ENCODE data around the gene EBNA1BP2.
A peak's percentile ranks its signal among the peaks of the same experiment; 100 is the strongest.
"Not testable (repeated sequence)": the region's sequence is repeated elsewhere in the genome, so short reads cannot be mapped to it uniquely, and the experiment has no call there.

Gene EBNA1BP2

GRCh38 chr1:43165162-43165561, 6.9 kb downstream of the EBNA1BP2 start:
- no peak overlapping the region for H3K27ac ChIP-seq (ENCODE audit: low read length)
- no peak overlapping the region for H3K4me3 ChIP-seq (ENCODE audit: low read length)
- H3K4me1 ChIP-seq (ENCODE audit: insufficient read depth, low read length) = no peaks in the 10 kb centered on the region; the same call in 1 of the 2 replicates
- no peak overlapping the region for H3K9ac ChIP-seq (ENCODE audit: low read depth, low read length)
- peaks cover 67% of the 10 kb centered on the region for H3K36me3 ChIP-seq (ENCODE audit: insufficient read depth, low read depth, low read length)
- no peaks in the 10 kb centered on the region for H3K27me3 ChIP-seq (ENCODE audit: insufficient read depth, low read length)
- H3K9me3 ChIP-seq (ENCODE audit: insufficient read depth, low read depth, low read length) = no peaks in the 10 kb centered on the region

- H3K27ac ChIP-seq (ENCODE audit: low read length) = no peak overlapping the region
- H3K4me3 ChIP-seq (ENCODE audit: low read length) = no peak overlapping the region
- no peaks in the 10 kb centered on the region for H3K27me3 ChIP-seq (ENCODE audit: insufficient read depth, low read length)
- no peaks in the 10 kb centered on the region for H3K36me3 ChIP-seq (ENCODE audit: insufficient read depth, low read depth, low read length)
- H3K4me1 ChIP-seq (ENCODE audit: insufficient read depth, low read length) = peaks cover 4% of the 10 kb centered on the region; the same call in 1 of the 2 replicates
- H3K9ac ChIP-seq (ENCODE audit: low read depth, low read length) = no peak overlapping the region
- no peaks in the 10 kb centered on the region for H3K9me3 ChIP-seq (ENCODE audit: insufficient read depth, low read depth, low read length)
These were observed 16.1 kb downstream of the EBNA1BP2 start for GRCh38 chr1:43156026-43156425.

- H3K27me3 ChIP-seq (ENCODE audit: insufficient read depth, low read length) = 0 out of 2 replicates have a peak, but pooled peaks cover 3% of the 10 kb centered on the region
- H3K9ac ChIP-seq (ENCODE audit: low read depth, low read length) = no peak overlapping the region
- no peaks in the 10 kb centered on the region for H3K36me3 ChIP-seq (ENCODE audit: insufficient read depth, low read depth, low read length)
- no peak overlapping the region for H3K4me3 ChIP-seq (ENCODE audit: low read length)
- peaks cover 5% of the 10 kb centered on the region; the same call in 1 of the 2 replicates for H3K4me1 ChIP-seq (ENCODE audit: insufficient read depth, low read length)
- no peaks in the 10 kb centered on the region for H3K9me3 ChIP-seq (ENCODE audit: insufficient read depth, low read depth, low read length)
- no peak overlapping the region for H3K27ac ChIP-seq (ENCODE audit: low read length)
These were observed 18.6 kb downstream of the EBNA1BP2 start for GRCh38 chr1:43153443-43153842.

GRCh38 chr1:43152866-43153265, 19.2 kb downstream of the EBNA1BP2 start:
- peaks cover 8% of the 10 kb centered on the region; the same call in 1 of the 2 replicates for H3K4me1 ChIP-seq (ENCODE audit: insufficient read depth, low read length)

GRCh38 chr1:43149889-43150288, 22.2 kb downstream of the EBNA1BP2 start:
- Histone ChIP-seq H3K9me3 (ENCODE audit: insufficient read depth, low read depth, low read length) (no peaks in the 10 kb centered on the region), H3K27me3 (ENCODE audit: insufficient read depth, low read length) (0 out of 2 replicates have a peak, but pooled peaks cover 3% of the 10 kb centered on the region), H3K4me1 (ENCODE audit: insufficient read depth, low read length) (peaks cover 8% of the 10 kb centered on the region; the same call in 1 of the 2 replicates), H3K9ac (ENCODE audit: low read depth, low read length) (no peak overlapping the region), H3K36me3 (ENCODE audit: insufficient read depth, low read depth, low read length) (no peaks in the 10 kb centered on the region), H3K4me3 (ENCODE audit: low read length) (no peak overlapping the region), H3K27ac (ENCODE audit: low read length) (no peak overlapping the region)

More at GRCh38 chr1:43152866-43153265, 19.2 kb downstream of the EBNA1BP2 start:
- Histone ChIP-seq H3K27ac (ENCODE audit: low read length) (no peak overlapping the region), H3K4me3 (ENCODE audit: low read length) (no peak overlapping the region), H3K9ac (ENCODE audit: low read depth, low read length) (no peak overlapping the region), H3K9me3 (ENCODE audit: insufficient read depth, low read depth, low read length) (no peaks in the 10 kb centered on the region), H3K36me3 (ENCODE audit: insufficient read depth, low read depth, low read length) (no peaks in the 10 kb centered on the region), H3K27me3 (ENCODE audit: insufficient read depth, low read length) (0 out of 2 replicates have a peak, but pooled peaks cover 3% of the 10 kb centered on the region)

- H3K4me3 ChIP-seq (ENCODE audit: low read length) = peak overlapping the region; percentile 85
- peaks cover 6% of the 10 kb centered on the region; the same call in 1 of the 2 replicates for H3K4me1 ChIP-seq (ENCODE audit: insufficient read depth, low read length)
- no peaks in the 10 kb centered on the region for H3K36me3 ChIP-seq (ENCODE audit: insufficient read depth, low read depth, low read length)
- no peak overlapping the region for H3K9ac ChIP-seq (ENCODE audit: low read depth, low read length)
- 0 out of 2 replicates have a peak, but pooled peaks cover 3% of the 10 kb centered on the region for H3K27me3 ChIP-seq (ENCODE audit: insufficient read depth, low read length)
- H3K9me3 ChIP-seq (ENCODE audit: insufficient read depth, low read depth, low read length) = no peaks in the 10 kb centered on the region
- no peak overlapping the region for H3K27ac ChIP-seq (ENCODE audit: low read length)
These were observed 24.3 kb downstream of the EBNA1BP2 start for GRCh38 chr1:43147625-43148327.

GRCh38 chr1:43144237-43144636, 27.9 kb downstream of the EBNA1BP2 start:
- peaks cover 3% of the 10 kb centered on the region; the same call in 1 of the 2 replicates for H3K4me1 ChIP-seq (ENCODE audit: insufficient read depth, low read length)
- H3K9me3 ChIP-seq (ENCODE audit: insufficient read depth, low read depth, low read length) = no peaks in the 10 kb centered on the region
- H3K9ac ChIP-seq (ENCODE audit: low read depth, low read length) = no peak overlapping the region
- H3K36me3 ChIP-seq (ENCODE audit: insufficient read depth, low read depth, low read length) = no peaks in the 10 kb centered on the region
- H3K4me3 ChIP-seq (ENCODE audit: low read length) = no peak overlapping the region
- H3K27me3 ChIP-seq (ENCODE audit: insufficient read depth, low read length) = 0 out of 2 replicates have a peak, but pooled peaks cover 1% of the 10 kb centered on the region
- H3K27ac ChIP-seq (ENCODE audit: low read length) = no peak overlapping the region

- H3K4me3 ChIP-seq (ENCODE audit: low read length) = 0 out of 2 replicates have a peak overlapping the region, but pooled peaks have one; percentile 22
- no peak overlapping the region for H3K27ac ChIP-seq (ENCODE audit: low read length)
- H3K9me3 ChIP-seq (ENCODE audit: insufficient read depth, low read depth, low read length) = no peaks in the 10 kb centered on the region
- peaks cover 3% of the 10 kb centered on the region; the same call in 1 of the 2 replicates for H3K4me1 ChIP-seq (ENCODE audit: insufficient read depth, low read length)
- no peaks in the 10 kb centered on the region for H3K36me3 ChIP-seq (ENCODE audit: insufficient read depth, low read depth, low read length)
- H3K9ac ChIP-seq (ENCODE audit: low read depth, low read length) = no peak overlapping the region
- H3K27me3 ChIP-seq (ENCODE audit: insufficient read depth, low read length) = no peaks in the 10 kb centered on the region
These were observed 28.6 kb downstream of the EBNA1BP2 start for GRCh38 chr1:43143441-43143888.

- H3K27ac ChIP-seq (ENCODE audit: low read length) = no peak overlapping the region
- H3K9me3 ChIP-seq (ENCODE audit: insufficient read depth, low read depth, low read length) = peaks cover 2% of the 10 kb centered on the region; the same call in 1 of the 2 replicates
- H3K27me3 ChIP-seq (ENCODE audit: insufficient read depth, low read length) = no peaks in the 10 kb centered on the region
- H3K9ac ChIP-seq (ENCODE audit: low read depth, low read length) = no peak overlapping the region
- no peaks in the 10 kb centered on the region for H3K4me1 ChIP-seq (ENCODE audit: insufficient read depth, low read length)
- no peaks in the 10 kb centered on the region for H3K36me3 ChIP-seq (ENCODE audit: insufficient read depth, low read depth, low read length)
- H3K4me3 ChIP-seq (ENCODE audit: low read length) = no peak overlapping the region
These were observed 31.5 kb downstream of the EBNA1BP2 start for GRCh38 chr1:43140583-43140982.

- peaks cover 8% of the 10 kb centered on the region for H3K9me3 ChIP-seq (ENCODE audit: insufficient read depth, low read depth, low read length)
These were observed 32.1 kb downstream of the EBNA1BP2 start for GRCh38 chr1:43140010-43140409.

GRCh38 chr1:43139295-43139694, 32.8 kb downstream of the EBNA1BP2 start:
- not testable (repeated sequence) for H3K27ac ChIP-seq (ENCODE audit: low read length)

More at GRCh38 chr1:43140010-43140409, 32.1 kb downstream of the EBNA1BP2 start:
- Histone ChIP-seq H3K27ac (ENCODE audit: low read length) (no peak overlapping the region), H3K4me1 (ENCODE audit: insufficient read depth, low read length) (no peaks in the 10 kb centered on the region), H3K27me3 (ENCODE audit: insufficient read depth, low read length) (no peaks in the 10 kb centered on the region), H3K36me3 (ENCODE audit: insufficient read depth, low read depth, low read length) (no peaks in the 10 kb centered on the region), H3K9ac (ENCODE audit: low read depth, low read length) (no peak overlapping the region), H3K4me3 (ENCODE audit: low read length) (no peak overlapping the region)

More at GRCh38 chr1:43139295-43139694, 32.8 kb downstream of the EBNA1BP2 start:
- not testable (repeated sequence) for H3K36me3 ChIP-seq (ENCODE audit: insufficient read depth, low read depth, low read length); H3K4me1 ChIP-seq (ENCODE audit: insufficient read depth, low read length); H3K27me3 ChIP-seq (ENCODE audit: insufficient read depth, low read length); H3K9ac ChIP-seq (ENCODE audit: low read depth, low read length); H3K4me3 ChIP-seq (ENCODE audit: low read length)
- H3K9me3 ChIP-seq (ENCODE audit: insufficient read depth, low read depth, low read length) = peaks cover 15% of the 10 kb centered on the region
